H1 (cell line): ENCODE measurements around the gene SASS6. TPM values are rescaled to one million over a fixed set of nuclear protein-coding genes. Genes with fewer than 3 reads are reported as not detected.

Experiments used
- CTCF ChIA-PET: fragments of 300-600 bp; sonication (Branson Sonifier 250); formaldehyde crosslinking; loops from one replicate; lab custom pipeline; 2021; ENCODE audit not compliant: partially characterized antibody; lab: Charles Lee
- POLR2A ChIA-PET: fragments of 300-600 bp; sonication (Branson Sonifier 250); formaldehyde crosslinking; loops from one replicate; lab custom pipeline; 2021; ENCODE audit warnings: inconsistent platforms; ENCODE audit not compliant: partially characterized antibody; lab: Charles Lee
- DNase-seq, 2 experiments: peaks; one replicate each; pipeline versions ENCODE4 v3.0.0 to v3.0.0-alpha.2; 2010 to 2022; ENCODE audit warnings: low spot score in 2 of 2, low read depth in 1 of 2, mixed read lengths in 1 of 2
- FAIRE-seq: peaks from 2 replicates; lab custom pipeline; 2011; peaks lifted over from hg19 to GRCh38; lab: Jason Lieb, UNC
- H2AFZ ChIP-seq: 2 replicates; pipeline ENCODE4 v1.8.1; 2012; ENCODE audit warnings: low read length, inconsistent platforms
- H2AK5ac ChIP-seq: 2 replicates; pipeline ENCODE4 v1.6.1; 2013; ENCODE audit warnings: low read depth, low read length
- H2BK120ac ChIP-seq: replicated peaks from 2 replicates; pipeline ENCODE3; 2013; ENCODE audit warnings: low read depth, low read length, inconsistent platforms
- H2BK12ac ChIP-seq: 2 replicates; pipeline ENCODE4 v1.6.1; 2013; ENCODE audit warnings: low read depth, low read length
- H2BK15ac ChIP-seq: 2 replicates; pipeline ENCODE4 v1.6.1; 2013; ENCODE audit warnings: low read length
- H2BK20ac ChIP-seq: 2 replicates; pipeline ENCODE4 v1.6.1; 2013; ENCODE audit warnings: low read length
- H2BK5ac ChIP-seq: 2 replicates; pipeline ENCODE4 v1.6.1; 2013; ENCODE audit warnings: low read depth, low read length
- H3K14ac ChIP-seq: 2 replicates; pipeline ENCODE4 v1.6.1; 2013; ENCODE audit warnings: inconsistent platforms; ENCODE audit not compliant: insufficient read length
- H3K18ac ChIP-seq: 2 replicates; pipeline ENCODE4 v1.6.1; 2013; ENCODE audit warnings: low read length; ENCODE audit errors: extremely low read depth
- H3K23ac ChIP-seq: 2 replicates; pipeline ENCODE4 v1.6.1; 2013; ENCODE audit warnings: inconsistent platforms; ENCODE audit not compliant: insufficient read length
- H3K23me2 ChIP-seq: 2 replicates; pipeline ENCODE4 v1.6.1; 2013; ENCODE audit warnings: low read depth, low read length
- H3K27ac ChIP-seq: 2 replicates; pipeline ENCODE4 v1.6.1; 2011; ENCODE audit warnings: low read depth, low read length, inconsistent platforms
- H3K27me3 ChIP-seq, 4 experiments: replicated peaks in 1 of 4; 1 replicate in 1 of 4; 2 replicates in 3 of 4; pipeline versions ENCODE4 v1.6.1 to v1.8.1; 2011 to 2013; ENCODE audit warnings: low read length in 3 of 4, mild to moderate bottlenecking in 3 of 4, inconsistent platforms in 2 of 4, mixed read lengths in 2 of 4, moderate library complexity in 1 of 4; ENCODE audit not compliant: control insufficient read depth in 3 of 4, insufficient read depth in 3 of 4; ENCODE audit errors: extremely low read depth in 1 of 4
- H3K36me3 ChIP-seq, 4 experiments: 2 replicates each; pipeline versions ENCODE4 v1.6.1 to v1.8.1; 2011 to 2013; ENCODE audit warnings: mild to moderate bottlenecking in 4 of 4, low read length in 3 of 4, moderate library complexity in 2 of 4, control low read depth in 1 of 4, inconsistent platforms in 1 of 4; ENCODE audit not compliant: insufficient read depth in 4 of 4, control insufficient read depth in 2 of 4
- H3K4ac ChIP-seq: replicated peaks from 2 replicates; pipeline ENCODE3; 2013; ENCODE audit warnings: low read length, low read depth, mixed read lengths, inconsistent platforms; ENCODE audit not compliant: insufficient read length
- H3K4me1 ChIP-seq, 4 experiments: replicated peaks in 1 of 4; 1 replicate in 1 of 4; 2 replicates in 3 of 4; pipeline versions ENCODE4 v1.6.1 to v1.8.1; 2011 to 2013; ENCODE audit warnings: low read length in 3 of 4, inconsistent platforms in 2 of 4, mixed read lengths in 1 of 4; ENCODE audit not compliant: insufficient read depth in 4 of 4, control insufficient read depth in 3 of 4
- H3K4me2 ChIP-seq, 2 experiments: 2 replicates each; pipeline versions ENCODE4 v1.6.1 to v1.8.1; 2011 to 2013; ENCODE audit warnings: low read depth in 2 of 2, low read length in 2 of 2, control low read depth in 1 of 2, inconsistent platforms in 1 of 2, mild to moderate bottlenecking in 1 of 2; ENCODE audit not compliant: insufficient read depth in 1 of 2
- H3K4me3 ChIP-seq, 4 experiments: fragments of 200-600, 300-600 bp in 1 of 4; sonication (generic), shearing (Covaris generic), sonication (Bioruptor Twin) in 1 of 4; 2 replicates each; pipeline versions ENCODE4 v1.5.1 to v1.8.1; 2011 to 2016; ENCODE audit warnings: low read length in 4 of 4, low read depth in 3 of 4, control low read depth in 2 of 4, inconsistent platforms in 2 of 4, mild to moderate bottlenecking in 2 of 4, mixed read lengths in 1 of 4, moderate library complexity in 1 of 4; ENCODE audit not compliant: insufficient read depth in 2 of 4; ENCODE audit errors: extremely low read depth in 1 of 4
- H3K56ac ChIP-seq: replicated peaks from 2 replicates; pipeline ENCODE3; 2013; ENCODE audit warnings: low read depth, mild to moderate bottlenecking, mixed read lengths, low read length, inconsistent platforms; ENCODE audit not compliant: insufficient read length
- H3K79me1 ChIP-seq: 2 replicates; pipeline ENCODE4 v1.6.1; 2013; ENCODE audit warnings: low read depth, low read length, control low read depth
- H3K79me2 ChIP-seq, 2 experiments: 2 replicates each; pipeline versions ENCODE4 v1.6.1 to v1.8.1; 2012 to 2013; ENCODE audit warnings: low read length in 2 of 2, mild to moderate bottlenecking in 2 of 2, inconsistent platforms in 1 of 2; ENCODE audit not compliant: insufficient read depth in 2 of 2, control insufficient read depth in 1 of 2
- H3K9ac ChIP-seq, 4 experiments: replicated peaks in 1 of 4; 1 replicate in 1 of 4; 2 replicates in 3 of 4; pipeline versions ENCODE4 v1.6.1 to v1.8.1; 2011 to 2013; ENCODE audit warnings: low read depth in 3 of 4, low read length in 3 of 4, control low read depth in 2 of 4, mild to moderate bottlenecking in 2 of 4, moderate library complexity in 2 of 4, inconsistent platforms in 1 of 4; ENCODE audit errors: extremely low read depth in 1 of 4
- H3K9me3 ChIP-seq, 2 experiments: 2 replicates each; pipeline versions ENCODE4 v1.6.1 to v1.8.1; 2012 to 2013; ENCODE audit warnings: mild to moderate bottlenecking in 2 of 2, moderate library complexity in 2 of 2, control low read depth in 1 of 2, inconsistent platforms in 1 of 2, low read depth in 1 of 2, low read length in 1 of 2, mixed read lengths in 1 of 2; ENCODE audit not compliant: insufficient read depth in 2 of 2
- H4K20me1 ChIP-seq, 2 experiments: replicated peaks in 1 of 2; 2 replicates each; pipeline versions ENCODE3 to v1.8.1; 2011 to 2013; ENCODE audit warnings: inconsistent platforms in 2 of 2, low read length in 2 of 2, mild to moderate bottlenecking in 1 of 2; ENCODE audit not compliant: insufficient read depth in 2 of 2, control insufficient read depth in 1 of 2
- H4K5ac ChIP-seq: 2 replicates; pipeline ENCODE4 v1.6.1; 2013; ENCODE audit warnings: low read length, low read depth, mixed read lengths, inconsistent platforms; ENCODE audit not compliant: insufficient read length
- H4K8ac ChIP-seq: 2 replicates; pipeline ENCODE4 v1.8.0; 2013; ENCODE audit warnings: mild to moderate bottlenecking, moderate library complexity, low read length, inconsistent platforms; ENCODE audit not compliant: insufficient read depth; ENCODE audit errors: extremely low read depth
- H4K91ac ChIP-seq: replicated peaks from 2 replicates; pipeline ENCODE3; 2013; ENCODE audit warnings: low read length, mixed read lengths, inconsistent platforms; ENCODE audit not compliant: insufficient read length
- CBX5 ChIP-seq: fragments of 300-800, 300-1000 bp; sonication (generic); IDR thresholded peaks from 2 replicates; pipeline ENCODE4 v1.7.1; 2016; ENCODE audit warnings: antibody characterized with exemption, low read length, low read depth
- SRF ChIP-seq: IDR thresholded peaks from 2 replicates; pipeline ENCODE4 v1.6.1; 2011; ENCODE audit warnings: mild to moderate bottlenecking, low read depth, low read length, moderate library complexity
- WGBS, 2 experiments: shearing (Covaris generic) in 1 of 2; methylation state at CpG; one replicate each; pipeline versions ENCODE4 v1.1.6 to v1.1.7; 2013 to 2015; ENCODE audit warnings: low lambda C conversion rate in 2 of 2, mixed read lengths in 2 of 2, inconsistent platforms in 1 of 2, low coverage in 1 of 2, missing lambda C conversion rate in 1 of 2; ENCODE audit not compliant: insufficient replicate concordance in 2 of 2, insufficient coverage in 1 of 2, insufficient read length in 1 of 2; ENCODE audit errors: extremely low coverage in 1 of 2, missing lambda C conversion rate in 1 of 2; 5-methylcytosine and 5-hydroxymethylcytosine counted together
- polyA plus RNA-seq, 7 experiments: library from polyadenylated mRNA; depleted of rRNA in 3 of 7; stranded (reverse) in 5 of 7; unstranded in 2 of 7; fragments of >200 nt in 5 of 7; fragments of 200-250 nt in 2 of 7; gene quantifications; 1 replicate in 5 of 7; 2 replicates in 1 of 7; 4 replicates in 1 of 7; pipeline versions ENCODE4 v1.2.1 to v1.2.3, GENCODE V29; 2011 to 2013; ENCODE audit warnings: missing spikeins in 2 of 7, mixed read lengths in 2 of 7
- total RNA-seq: library from RNA; stranded (reverse); fragmentation: NEBNext Ultra II Directional; extraction: Animal tissue kit (Norgen Biotek cat#: 25700); gene quantifications from 2 replicates; pipeline ENCODE4 v1.2.1, GENCODE V29; 2021

SASS6 gene
- total and polyA plus RNA-seq, 2 of the 8 experiments (the other 6 are each of a cell fraction or from before 2014, with no cell fraction given) = 1.2 to 13.8 TPM

DNA sequence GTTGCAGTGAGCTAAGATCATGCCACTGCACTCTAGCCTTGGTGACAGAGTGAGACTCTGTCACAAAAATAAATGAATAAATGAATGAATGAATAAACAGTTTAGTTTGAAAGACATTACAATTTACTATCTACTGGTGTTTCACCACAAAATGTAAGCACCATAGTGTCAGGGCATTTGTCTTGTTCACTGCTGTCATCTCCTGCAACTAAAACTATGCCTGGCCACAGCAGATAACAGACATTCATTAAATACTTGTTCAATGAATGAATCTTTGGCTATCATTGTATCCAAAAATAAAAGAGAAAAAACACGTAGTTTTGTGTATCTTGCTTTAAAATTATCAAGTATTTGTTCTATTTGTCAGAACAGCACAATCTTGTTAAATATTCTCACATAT lies 32.5 kb downstream of the SASS6 start:
- POLR2A ChIA-PET = interaction anchor here (1.2 kb wide), 1 partner anchor 14 kb away, joined by 3 read pairs; no protein-coding TSS in a partner anchor
- peaks cover 2 to 61% (median 20%) of the 10 kb centered on the region in 4 experiments for H3K36me3 ChIP-seq
- no peak for FAIRE-seq
- TF ChIP-seq SRF = no peak
- TF ChIP-seq CBX5 = no peak

More for the DNA sequence above, 32.5 kb downstream of the SASS6 start:
- peaks cover 0 to 1% of the 10 kb centered on the region in 2 experiments for H4K20me1 ChIP-seq
- H3K4me2 ChIP-seq = no peak overlapping the region
- H4K5ac ChIP-seq = no peak overlapping the region
- H2BK12ac ChIP-seq = no peak overlapping the region
- no peak overlapping the region for H2BK5ac ChIP-seq
- no peak overlapping the region for H3K27ac ChIP-seq
- H4K91ac ChIP-seq = no peak overlapping the region
- H3K27me3 ChIP-seq = peaks cover 0 to 1% (median 0%) of the 10 kb centered on the region in 4 experiments; a peak in 1 of 7 replicates
- no peak overlapping the region for H3K56ac ChIP-seq
- WGBS, 2 experiments = 97% methylated on average over 1 of the region's 1 CpG; no CpG with 5 or more reads in 1 of the 2 experiments
- H2BK15ac ChIP-seq = no peak overlapping the region
- H4K8ac ChIP-seq = no peak overlapping the region
- no peak overlapping the region for H3K9ac ChIP-seq
- no peak overlapping the region for H2BK120ac ChIP-seq
- no peaks in the 10 kb centered on the region for H3K23me2 ChIP-seq
- no peaks in the 10 kb centered on the region for H3K79me2 ChIP-seq
- no peak overlapping the region for H3K18ac ChIP-seq
- no peaks in the 10 kb centered on the region for H3K79me1 ChIP-seq
- H3K4me3 ChIP-seq = no peak overlapping the region
- H3K9me3 ChIP-seq = no peaks in the 10 kb centered on the region
- H3K4ac ChIP-seq = no peak overlapping the region
- H2BK20ac ChIP-seq = no peak overlapping the region
- H2AK5ac ChIP-seq = no peak overlapping the region
- H2AFZ ChIP-seq = no peak overlapping the region
- no peaks in the 10 kb centered on the region for H3K4me1 ChIP-seq
- CTCF ChIA-PET = no interaction called here
- no peak overlapping the region for H3K14ac ChIP-seq
- DNase-seq = no peak
- no peak overlapping the region for H3K23ac ChIP-seq
